ENCODE measurements around the gene PER2. TPM values are rescaled to one million over a fixed set of nuclear protein-coding genes. Genes with fewer than 3 reads are reported as not detected.

PER2 gene
- total and polyA plus RNA-seq, 2 donors (not counting 3 experiments of a cell fraction or from before 2014, with no cell fraction given): 0.86 to 3.8 TPM

DNA sequence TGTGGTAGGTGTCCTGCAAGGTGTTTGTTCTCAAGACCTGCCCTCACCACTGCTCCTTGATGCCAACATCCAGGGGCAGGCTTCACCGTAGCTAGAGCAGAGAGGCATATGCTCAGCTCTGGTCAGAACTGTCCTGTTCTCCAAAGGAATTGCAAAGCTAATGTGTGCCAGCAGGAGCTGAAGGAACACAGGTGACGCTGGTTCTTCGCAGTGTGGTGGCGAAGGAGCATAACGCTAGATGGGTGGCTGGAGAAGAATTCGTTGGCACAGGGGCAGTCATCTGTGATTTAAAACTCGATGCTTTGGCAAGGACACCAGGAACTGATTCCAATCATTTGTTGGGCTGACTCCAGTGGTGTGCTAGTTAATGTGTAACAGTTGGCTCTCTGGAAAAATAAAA lies 11.4 kb upstream of the PER2 start:
- Histone ChIP-seq H3K9me1 (replicated peaks; ENCODE audit: control insufficient read depth, extremely low read depth, insufficient read depth, low read length) (no peaks in the 10 kb centered on the region), H3K27me3 (ENCODE audit: control insufficient read depth in 2 of 2, insufficient read depth in 2 of 2, low read length in 2 of 2) (peaks cover 1 to 4% of the 10 kb centered on the region in 2 experiments), H3K27ac (ENCODE audit: insufficient read depth, low read depth, low read length) (no peak overlapping the region), H3K9ac (replicated peaks; ENCODE audit: extremely low read depth, insufficient read depth, low read length) (no peak overlapping the region), H3K4me3 (replicated peaks in 1 of 3; ENCODE audit: insufficient read depth in 1 of 3, low read depth in 1 of 3, low read length in 3 of 3) (no peak overlapping the region), H3K36me3 (ENCODE audit: control insufficient read depth in 2 of 2, extremely low read depth in 1 of 2, insufficient read depth in 2 of 2, low read length in 2 of 2) (no peaks in the 10 kb centered on the region), H3K9me3 (replicated peaks; ENCODE audit: control insufficient read depth, insufficient read depth, low read length) (no peaks in the 10 kb centered on the region), H2AFZ (ENCODE audit: low read depth, low read length) (no peak overlapping the region), H4K20me1 (replicated peaks; ENCODE audit: control insufficient read depth, extremely low read depth, insufficient read depth, low read length) (no peaks in the 10 kb centered on the region), H3K79me2 (ENCODE audit: control insufficient read depth, insufficient read depth, low read length) (no peaks in the 10 kb centered on the region), H3K4me2 (ENCODE audit: insufficient read depth, low read length) (no peak overlapping the region), H3K4me1 (ENCODE audit: control insufficient read depth, extremely low read depth, insufficient read depth, low read length) (no peaks in the 10 kb centered on the region)
- DNase-seq (ENCODE audit: low read depth, low spot score) (no peak), FAIRE-seq (no peak)
- intact Hi-C loops (cut with micrococcal nuclease): no loop called here
- ChIA-PET CTCF (no interaction called here), POLR2A (no interaction called here)
- dilution Hi-C loops (cut with MboI; ENCODE audit: extremely low pct_ligation_motif_present, low sequenced_read_pairs): no loop called here
- TF ChIP-seq, protein P1, sequence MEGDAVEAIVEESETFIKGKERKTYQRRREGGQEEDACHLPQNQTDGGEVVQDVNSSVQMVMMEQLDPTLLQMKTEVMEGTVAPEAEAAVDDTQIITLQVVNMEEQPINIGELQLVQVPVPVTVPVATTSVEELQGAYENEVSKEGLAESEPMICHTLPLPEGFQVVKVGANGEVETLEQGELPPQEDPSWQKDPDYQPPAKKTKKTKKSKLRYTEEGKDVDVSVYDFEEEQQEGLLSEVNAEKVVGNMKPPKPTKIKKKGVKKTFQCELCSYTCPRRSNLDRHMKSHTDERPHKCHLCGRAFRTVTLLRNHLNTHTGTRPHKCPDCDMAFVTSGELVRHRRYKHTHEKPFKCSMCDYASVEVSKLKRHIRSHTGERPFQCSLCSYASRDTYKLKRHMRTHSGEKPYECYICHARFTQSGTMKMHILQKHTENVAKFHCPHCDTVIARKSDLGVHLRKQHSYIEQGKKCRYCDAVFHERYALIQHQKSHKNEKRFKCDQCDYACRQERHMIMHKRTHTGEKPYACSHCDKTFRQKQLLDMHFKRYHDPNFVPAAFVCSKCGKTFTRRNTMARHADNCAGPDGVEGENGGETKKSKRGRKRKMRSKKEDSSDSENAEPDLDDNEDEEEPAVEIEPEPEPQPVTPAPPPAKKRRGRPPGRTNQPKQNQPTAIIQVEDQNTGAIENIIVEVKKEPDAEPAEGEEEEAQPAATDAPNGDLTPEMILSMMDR (IDR thresholded peaks at IDR 0.05; ENCODE audit: extremely low read depth in 1 of 2, insufficient read depth in 1 of 2, low read depth in 1 of 2, low read length in 2 of 2): no peak
- TF ChIP-seq FOS (IDR thresholded peaks at IDR 0.05; ENCODE audit: borderline replicate concordance, insufficient read depth, low read length) (no peak), JUN (IDR thresholded peaks at IDR 0.05; ENCODE audit: borderline replicate concordance, insufficient read depth, insufficient read length, low read depth) (no peak), POLR2AphosphoS5 (IDR thresholded peaks at IDR 0.05; ENCODE audit: insufficient read depth, low read depth, low read length) (no peak), MAX (IDR thresholded peaks at IDR 0.05; ENCODE audit: insufficient read depth, insufficient read length) (no peak)
- BruUV-seq (replicated peaks): no TSS peak
